ENCODE measurements around the gene TRMT13. TPM values are rescaled to one million over a fixed set of nuclear protein-coding genes. Genes with fewer than 3 reads are reported as not detected.
"Not testable (repeated sequence)": the region's sequence is repeated elsewhere in the genome, so short reads cannot be mapped to it uniquely, and the experiment has no call there.

TRMT13 gene
- total RNA-seq, 1 donor from 2014 or later, result 11.4 TPM

DNA sequence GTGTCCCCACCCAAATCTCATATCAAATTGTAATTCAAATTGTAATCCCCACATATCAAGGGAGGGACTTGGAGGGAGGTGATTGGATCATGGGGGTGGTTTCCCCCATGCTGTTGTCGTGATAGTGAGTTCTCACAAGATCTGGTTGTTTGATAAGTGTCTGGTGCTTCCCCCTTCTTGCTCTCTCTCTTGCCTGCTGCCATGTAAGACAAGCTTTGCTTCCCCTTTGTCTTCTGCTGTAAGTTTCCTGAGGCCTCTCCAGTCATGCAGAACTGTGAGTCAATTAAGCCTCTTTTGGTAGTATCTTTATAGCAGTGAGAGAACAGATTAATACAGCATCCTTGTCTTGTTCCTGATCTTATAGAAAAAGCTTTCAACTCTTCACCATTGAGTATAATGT is 51.6 kb downstream of the TRMT13 start:
- TF ChIP-seq, protein P1, sequence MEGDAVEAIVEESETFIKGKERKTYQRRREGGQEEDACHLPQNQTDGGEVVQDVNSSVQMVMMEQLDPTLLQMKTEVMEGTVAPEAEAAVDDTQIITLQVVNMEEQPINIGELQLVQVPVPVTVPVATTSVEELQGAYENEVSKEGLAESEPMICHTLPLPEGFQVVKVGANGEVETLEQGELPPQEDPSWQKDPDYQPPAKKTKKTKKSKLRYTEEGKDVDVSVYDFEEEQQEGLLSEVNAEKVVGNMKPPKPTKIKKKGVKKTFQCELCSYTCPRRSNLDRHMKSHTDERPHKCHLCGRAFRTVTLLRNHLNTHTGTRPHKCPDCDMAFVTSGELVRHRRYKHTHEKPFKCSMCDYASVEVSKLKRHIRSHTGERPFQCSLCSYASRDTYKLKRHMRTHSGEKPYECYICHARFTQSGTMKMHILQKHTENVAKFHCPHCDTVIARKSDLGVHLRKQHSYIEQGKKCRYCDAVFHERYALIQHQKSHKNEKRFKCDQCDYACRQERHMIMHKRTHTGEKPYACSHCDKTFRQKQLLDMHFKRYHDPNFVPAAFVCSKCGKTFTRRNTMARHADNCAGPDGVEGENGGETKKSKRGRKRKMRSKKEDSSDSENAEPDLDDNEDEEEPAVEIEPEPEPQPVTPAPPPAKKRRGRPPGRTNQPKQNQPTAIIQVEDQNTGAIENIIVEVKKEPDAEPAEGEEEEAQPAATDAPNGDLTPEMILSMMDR (IDR thresholded peaks at IDR 0.05; ENCODE audit: partially characterized antibody, unreplicated experiment), result no peak
- Mint-ChIP-seq H3K27ac (ENCODE audit: unreplicated experiment) (no peak overlapping the region), H3K4me1 (ENCODE audit: low read depth, unreplicated experiment) (no peaks in the 10 kb centered on the region), H3K9me3 (ENCODE audit: unreplicated experiment) (no peaks in the 10 kb centered on the region), H3K27me3 (ENCODE audit: unreplicated experiment) (no peaks in the 10 kb centered on the region), H3K4me3 (ENCODE audit: unreplicated experiment) (no peak overlapping the region), H3K36me3 (ENCODE audit: unreplicated experiment) (no peaks in the 10 kb centered on the region)
- DNase-seq, result no peak

DNA sequence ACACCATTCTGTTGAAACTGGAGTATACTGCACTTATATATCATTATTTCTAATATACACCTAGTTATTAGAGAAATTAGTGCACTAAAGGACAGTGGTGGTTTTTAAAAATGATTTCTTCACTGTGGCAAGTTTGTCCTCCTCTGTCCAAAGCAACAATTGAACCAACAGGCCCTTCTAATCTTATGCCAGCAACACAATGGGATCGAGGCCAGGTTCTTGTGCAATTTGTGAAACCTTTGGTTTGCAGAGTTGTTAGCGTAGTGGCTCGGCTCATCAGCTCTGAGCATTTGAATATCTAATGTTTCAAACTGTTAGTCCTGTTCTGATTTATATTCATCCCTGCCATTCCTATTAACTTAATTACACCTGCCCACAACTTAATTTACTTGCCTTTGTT is 54.9 kb downstream of the TRMT13 start:
- DNase-seq, result no peak
- Mint-ChIP-seq H3K4me3 (ENCODE audit: unreplicated experiment) (no peak overlapping the region), H3K27ac (ENCODE audit: unreplicated experiment) (no peak overlapping the region), H3K9me3 (ENCODE audit: unreplicated experiment) (no peaks in the 10 kb centered on the region), H3K27me3 (ENCODE audit: unreplicated experiment) (no peaks in the 10 kb centered on the region), H3K4me1 (ENCODE audit: low read depth, unreplicated experiment) (no peaks in the 10 kb centered on the region), H3K36me3 (ENCODE audit: unreplicated experiment) (no peaks in the 10 kb centered on the region)
- TF ChIP-seq, protein P1 (IDR thresholded peaks at IDR 0.05; ENCODE audit: partially characterized antibody, unreplicated experiment), result no peak

DNA sequence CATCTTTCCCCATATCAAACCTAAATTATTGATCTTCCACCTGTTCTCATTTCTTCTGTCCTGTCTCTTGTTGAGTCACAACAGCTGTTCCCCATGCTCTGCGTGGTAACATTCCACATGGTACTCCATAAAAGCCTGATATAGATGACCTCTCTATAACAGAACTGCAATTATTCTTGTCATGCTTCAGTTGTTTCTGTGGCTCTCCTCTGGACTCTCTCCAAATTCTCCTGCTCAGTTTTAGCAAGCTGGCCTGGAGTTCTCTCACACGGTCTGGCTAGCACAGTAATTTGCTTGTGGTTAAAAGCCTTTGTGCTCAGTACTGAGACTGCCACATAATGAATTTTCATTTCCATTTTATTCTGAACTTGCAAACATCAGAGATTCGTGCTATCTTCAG is 55.7 kb downstream of the TRMT13 start:
- Mint-ChIP-seq H3K27ac (ENCODE audit: unreplicated experiment) (no peak overlapping the region), H3K4me3 (ENCODE audit: unreplicated experiment) (no peak overlapping the region), H3K36me3 (ENCODE audit: unreplicated experiment) (no peaks in the 10 kb centered on the region), H3K4me1 (ENCODE audit: low read depth, unreplicated experiment) (no peaks in the 10 kb centered on the region), H3K9me3 (ENCODE audit: unreplicated experiment) (no peaks in the 10 kb centered on the region), H3K27me3 (ENCODE audit: unreplicated experiment) (no peaks in the 10 kb centered on the region)
- no peak for DNase-seq
- TF ChIP-seq, protein P1 (IDR thresholded peaks at IDR 0.05; ENCODE audit: partially characterized antibody, unreplicated experiment), result no peak

DNA sequence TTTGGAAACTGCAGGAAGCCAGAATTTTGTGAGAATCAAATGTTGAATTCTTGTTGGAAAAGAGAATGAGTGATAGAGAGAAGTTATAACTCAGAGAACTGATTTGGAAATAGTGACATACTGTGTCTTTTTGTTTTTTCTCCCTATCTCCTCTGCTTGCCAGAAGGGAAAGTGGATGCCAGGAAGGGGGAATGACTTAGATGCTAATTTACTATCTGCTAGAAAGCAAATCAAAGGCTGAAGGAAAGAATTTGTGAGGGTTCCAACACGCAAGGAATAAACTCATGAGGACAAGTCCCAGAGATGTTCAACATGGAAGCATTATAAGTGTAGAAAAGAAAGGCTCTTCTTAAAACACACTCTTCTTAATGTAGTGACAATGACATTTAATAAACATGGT is 65.6 kb downstream of the TRMT13 start:
- DNase-seq, result no peak
- H3K9me3 Mint-ChIP-seq (ENCODE audit: unreplicated experiment), result no peaks in the 10 kb centered on the region
- no peaks in the 10 kb centered on the region for H3K36me3 Mint-ChIP-seq (ENCODE audit: unreplicated experiment)
- TF ChIP-seq, protein P1 (IDR thresholded peaks at IDR 0.05; ENCODE audit: partially characterized antibody, unreplicated experiment), result no peak
- H3K27me3 Mint-ChIP-seq (ENCODE audit: unreplicated experiment), result no peaks in the 10 kb centered on the region
- no peak overlapping the region for H3K4me3 Mint-ChIP-seq (ENCODE audit: unreplicated experiment)
- H3K4me1 Mint-ChIP-seq (ENCODE audit: low read depth, unreplicated experiment), result no peaks in the 10 kb centered on the region
- no peak overlapping the region for H3K27ac Mint-ChIP-seq (ENCODE audit: unreplicated experiment)

DNA sequence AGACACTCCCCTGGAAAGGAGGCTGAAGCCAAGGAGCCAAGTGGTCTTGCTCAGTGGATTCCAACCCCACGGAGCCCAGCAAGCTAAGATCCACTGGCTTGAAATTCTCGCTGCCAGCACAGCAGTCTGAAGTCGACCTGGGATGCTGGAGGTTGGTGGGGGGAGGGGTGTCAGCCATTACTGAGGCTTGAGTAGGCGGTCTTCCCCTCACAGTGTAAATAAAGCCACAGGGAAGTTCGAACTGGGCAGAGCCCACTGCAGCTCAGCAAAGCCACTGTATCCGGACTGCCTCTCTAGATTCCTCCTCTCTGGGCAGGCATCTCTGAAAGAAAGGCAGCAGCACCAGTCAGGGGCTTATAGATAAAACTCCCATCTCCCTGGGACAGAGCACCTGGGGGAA is 67.1 kb downstream of the TRMT13 start:
- not testable (repeated sequence) for H3K4me3 Mint-ChIP-seq (ENCODE audit: unreplicated experiment); DNase-seq; H3K4me1 Mint-ChIP-seq (ENCODE audit: low read depth, unreplicated experiment); H3K9me3 Mint-ChIP-seq (ENCODE audit: unreplicated experiment); H3K27ac Mint-ChIP-seq (ENCODE audit: unreplicated experiment); H3K27me3 Mint-ChIP-seq (ENCODE audit: unreplicated experiment)
- H3K36me3 Mint-ChIP-seq (ENCODE audit: unreplicated experiment), result peaks cover 11% of the 10 kb centered on the region

Other genes with a start within 250 kb of the TRMT13 start
- 7.7 TPM for gene SLC35A3, start 163.2 kb upstream of the TRMT13 start, total RNA-seq (ENCODE audit: unreplicated experiment)
- 4.0 TPM for gene SASS6, start 233 bp upstream of the TRMT13 start, total RNA-seq (ENCODE audit: unreplicated experiment)
- gene LRRC39, start 45.1 kb downstream of the TRMT13 start, total RNA-seq (ENCODE audit: unreplicated experiment), result 2.1 TPM
- gene DBT, start 116.7 kb downstream of the TRMT13 start, total RNA-seq (ENCODE audit: unreplicated experiment), result 11.4 TPM
- 49.7 TPM for gene RTCA, start 133.1 kb downstream of the TRMT13 start, total RNA-seq (ENCODE audit: unreplicated experiment)
- gene CDC14A, start 219.3 kb downstream of the TRMT13 start, total RNA-seq (ENCODE audit: unreplicated experiment), result 9.2 TPM

All from glutamatergic neuron (in vitro differentiated cells).